Stimulated activated CD8-positive, alpha-beta memory T cell treated with anti-CD3 and anti-CD28 coated beads, Interleukin-12 subunit alpha, Interleukin-12 subunit beta, amount 100 ng/mL, for 24 hours (primary cell): ENCODE data around the gene LRP2BP.
A peak's percentile ranks its signal among the peaks of the same experiment; 100 is the strongest.
"Not testable (repeated sequence)": the region's sequence is repeated elsewhere in the genome, so short reads cannot be mapped to it uniquely, and the experiment has no call there.

Experiments used
- DNase-seq: peaks from one replicate; pipeline ENCODE4 v3.0.0-alpha.2; 2020; ENCODE audit errors: extremely low read depth

LRP2BP gene

GRCh38 chr4:185395956-185396723 lies 416 bp upstream of the LRP2BP start:
- DNase-seq = peak; percentile 88

- DNase-seq = no peak
Measured at GRCh38 chr4:185394568-185395237, 1.0 kb downstream of the LRP2BP start.

GRCh38 chr4:185392156-185392555 lies 3.6 kb downstream of the LRP2BP start:
- DNase-seq = no peak

- no peak for DNase-seq
Measured at GRCh38 chr4:185390941-185391340, 4.8 kb downstream of the LRP2BP start.

- DNase-seq = no peak
Measured at GRCh38 chr4:185387957-185388356, 7.8 kb downstream of the LRP2BP start.

DNA sequence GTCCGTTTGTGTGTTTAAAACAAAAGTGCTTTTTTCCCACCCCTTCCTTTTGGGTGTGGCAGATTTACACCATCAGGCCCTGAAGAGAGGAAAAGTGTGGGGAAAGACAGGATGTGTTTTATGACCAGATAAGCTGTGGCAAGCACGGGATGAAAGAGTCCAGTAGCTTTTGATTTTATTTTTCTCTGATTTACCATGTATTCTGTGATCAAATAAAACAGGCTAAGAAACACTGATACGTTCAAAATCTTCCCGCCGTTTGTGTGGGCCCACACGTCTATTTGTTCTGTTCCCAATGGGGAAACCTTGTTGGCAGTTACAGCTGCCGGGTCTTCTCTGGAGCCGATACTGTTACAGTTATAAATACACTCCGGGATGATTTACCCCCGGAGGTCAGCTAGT lies 10.8 kb downstream of the LRP2BP start:
- DNase-seq = no peak

DNA sequence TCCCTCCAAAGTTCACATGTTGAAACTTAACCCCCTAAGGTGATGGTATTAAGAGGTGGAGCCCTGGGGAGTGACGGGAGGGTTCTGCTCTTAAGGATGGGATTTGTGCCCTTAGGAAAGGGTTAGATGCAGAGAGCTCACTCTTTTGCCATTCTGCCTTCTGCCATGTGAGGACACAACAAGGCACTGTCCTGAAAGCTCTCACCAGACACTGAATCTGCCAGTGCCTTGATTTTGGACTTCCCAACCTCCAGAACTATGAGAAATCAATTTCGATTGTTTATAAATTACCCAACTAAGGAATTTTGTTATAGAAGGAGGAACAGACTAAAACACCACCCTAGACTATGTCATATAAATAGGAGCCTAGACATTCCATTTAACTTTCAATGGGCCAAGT lies 11.7 kb downstream of the LRP2BP start:
- DNase-seq = no peak

DNA sequence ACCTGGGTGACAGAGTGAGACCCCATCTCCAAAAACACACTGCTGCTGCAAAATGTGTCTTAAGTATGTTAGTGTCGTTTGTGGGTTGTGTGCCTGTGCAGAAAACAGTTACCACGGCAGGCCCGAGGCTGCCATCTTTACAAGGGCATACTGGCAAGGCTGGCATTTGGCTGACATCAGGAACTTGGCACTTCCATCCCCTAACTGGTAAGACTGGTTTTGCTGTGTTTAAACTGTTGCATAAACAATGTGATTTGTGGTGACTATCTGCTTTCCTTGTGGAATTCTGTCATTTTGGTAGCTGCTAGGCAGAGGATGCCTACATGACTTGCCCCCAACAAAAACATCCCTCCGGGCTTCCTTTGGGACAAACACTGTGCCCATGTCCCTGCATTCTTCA lies 12.3 kb downstream of the LRP2BP start:
- no peak for DNase-seq

DNA sequence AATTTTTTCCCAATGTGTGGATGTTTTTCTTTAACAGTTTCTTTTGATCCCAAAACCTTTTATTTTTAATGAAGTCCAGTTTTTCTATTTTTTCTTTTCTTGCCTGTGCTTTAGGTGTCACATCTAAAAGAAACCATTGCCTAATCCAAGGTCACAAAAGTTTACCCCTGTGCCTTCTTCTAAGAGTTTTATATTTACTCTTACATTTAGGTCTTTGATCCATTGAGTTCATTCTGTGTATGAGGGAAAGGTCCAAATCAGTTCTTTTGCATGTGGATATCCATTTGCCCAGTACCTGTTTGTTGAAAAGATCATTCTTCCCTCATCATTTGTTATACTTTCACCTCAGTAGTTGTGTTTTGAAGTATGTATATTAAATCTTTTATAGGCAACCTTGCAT lies 13.0 kb downstream of the LRP2BP start:
- DNase-seq = no peak

DNA sequence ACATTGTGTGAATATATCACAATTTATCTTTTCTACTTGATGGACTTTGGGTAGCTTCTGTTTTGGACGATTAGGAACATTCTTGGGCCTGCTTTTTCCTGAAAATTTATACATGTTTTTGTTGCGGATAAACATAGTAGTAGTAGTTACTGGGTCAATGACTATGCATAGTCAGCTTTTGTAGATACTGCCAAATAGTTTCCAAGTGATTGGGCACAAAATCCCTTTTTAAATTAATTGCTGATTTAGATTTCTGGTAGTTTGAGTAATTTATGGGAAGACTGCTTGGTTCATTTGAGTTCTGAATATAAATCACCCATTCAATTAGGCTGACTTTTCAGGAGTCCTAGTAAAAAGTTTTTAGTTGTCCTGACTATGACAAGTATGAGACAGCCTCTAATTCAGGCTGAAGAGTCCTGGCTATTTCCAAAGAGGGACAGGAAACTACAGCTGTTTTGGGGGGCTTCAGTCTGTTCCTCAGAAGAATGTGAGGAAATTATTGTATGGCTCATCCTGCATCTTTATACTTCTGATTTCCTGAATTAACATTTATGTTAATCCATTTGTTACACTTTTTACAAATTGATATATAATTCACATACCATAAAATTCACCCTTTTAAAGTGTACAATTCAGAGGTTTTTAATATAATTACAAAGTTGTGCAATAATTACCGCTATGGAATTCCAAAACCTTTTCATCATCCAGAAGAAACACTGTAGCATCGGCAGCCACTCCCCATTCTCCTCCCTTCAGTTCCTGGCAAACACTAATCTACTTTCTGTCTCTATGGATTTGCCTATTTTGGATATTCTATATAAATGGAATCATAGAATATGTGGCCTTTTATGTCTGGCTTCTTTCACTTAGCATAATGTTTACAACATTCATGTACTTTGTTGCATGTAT lies 14.2 kb downstream of the LRP2BP start:
- no peak for DNase-seq

GRCh38 chr4:185380320-185380719 lies 15.4 kb downstream of the LRP2BP start:
- no peak for DNase-seq

DNA sequence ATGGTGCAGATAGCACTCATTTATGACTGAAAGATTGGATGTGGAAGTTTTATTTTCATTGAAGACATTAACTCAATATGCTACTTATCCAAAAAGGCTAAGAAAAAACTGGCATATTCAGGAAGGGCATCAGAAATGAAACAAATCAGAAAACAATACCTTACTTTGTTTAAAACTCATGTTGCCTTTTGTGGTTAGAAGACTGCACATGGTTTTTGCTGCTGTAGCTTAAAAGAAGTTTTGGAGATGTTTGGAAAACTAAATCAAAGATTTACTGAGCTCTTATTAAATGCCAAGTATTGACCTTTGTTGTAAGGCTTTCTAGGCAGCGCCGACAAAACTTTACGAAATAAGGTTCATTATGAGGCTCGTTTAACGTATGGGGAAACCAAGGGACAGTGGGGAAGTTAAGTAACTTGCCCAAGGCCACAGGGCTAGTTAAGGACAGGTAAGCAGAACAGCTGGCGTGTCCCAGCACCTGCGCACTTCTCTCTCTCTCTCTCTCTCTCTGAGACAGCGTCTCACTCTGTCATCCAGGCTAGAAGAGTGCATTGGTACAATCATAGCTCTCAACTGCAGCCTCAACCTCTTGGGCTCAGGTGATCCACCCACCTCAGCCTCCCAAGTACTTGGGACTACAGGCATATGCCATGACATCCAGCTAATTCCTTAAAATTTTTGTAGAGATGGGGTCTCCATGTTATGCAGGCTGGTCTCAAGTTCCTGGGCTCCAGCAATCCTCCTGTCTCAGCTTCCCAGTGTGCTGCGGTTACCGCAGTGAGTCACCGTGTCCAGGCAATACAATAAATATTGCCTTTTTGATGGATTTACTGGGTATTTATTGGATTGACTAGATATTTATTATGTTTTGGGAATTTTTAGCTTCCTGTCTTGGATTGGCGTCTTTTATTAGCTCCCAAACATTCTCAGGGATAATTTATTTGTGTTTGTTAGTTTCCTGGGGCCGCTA lies 16.1 kb downstream of the LRP2BP start:
- DNase-seq = no peak

DNA sequence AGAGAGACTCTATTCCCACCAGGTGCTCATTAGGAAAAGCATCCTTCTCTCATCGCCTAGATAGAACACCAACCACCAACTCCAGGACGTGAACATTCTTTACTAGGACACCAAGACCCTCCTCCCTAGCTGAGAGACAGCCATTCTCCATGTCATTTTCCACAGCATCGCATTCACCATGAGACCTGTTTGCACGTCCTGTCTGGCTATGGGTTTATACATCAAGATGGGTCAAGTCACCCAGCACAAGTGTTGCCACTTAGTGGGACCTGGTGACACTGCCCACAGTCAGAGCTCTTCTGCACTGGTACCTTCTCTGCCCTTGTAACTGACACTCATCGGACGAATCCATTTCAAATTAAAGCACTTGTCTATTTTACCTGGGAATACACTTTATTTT lies 17.5 kb downstream of the LRP2BP start:
- no peak for DNase-seq

GRCh38 chr4:185374573-185374972 lies 21.2 kb downstream of the LRP2BP start:
- DNase-seq = no peak

GRCh38 chr4:185374027-185374426 lies 21.7 kb downstream of the LRP2BP start:
- DNase-seq = no peak

DNA sequence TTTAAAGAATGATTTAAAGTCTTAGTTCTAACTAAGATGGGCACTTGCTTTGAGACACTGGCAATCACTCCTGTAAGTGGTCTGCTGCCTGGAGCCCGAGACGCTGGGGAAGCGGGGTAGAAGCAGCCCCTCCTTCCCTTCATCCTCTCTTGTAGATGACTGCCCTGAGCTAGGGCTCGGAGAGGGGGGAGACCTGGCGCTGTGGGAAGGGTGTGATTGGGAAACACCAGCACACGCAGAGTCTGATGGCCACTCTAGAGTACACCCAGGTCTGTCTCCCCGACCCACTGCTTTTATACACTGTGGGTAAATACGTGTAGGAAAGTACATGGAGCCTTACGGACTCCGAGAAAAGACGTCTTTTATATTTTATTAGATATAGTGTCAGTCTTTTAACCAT lies 24.0 kb downstream of the LRP2BP start:
- DNase-seq = no peak

DNA sequence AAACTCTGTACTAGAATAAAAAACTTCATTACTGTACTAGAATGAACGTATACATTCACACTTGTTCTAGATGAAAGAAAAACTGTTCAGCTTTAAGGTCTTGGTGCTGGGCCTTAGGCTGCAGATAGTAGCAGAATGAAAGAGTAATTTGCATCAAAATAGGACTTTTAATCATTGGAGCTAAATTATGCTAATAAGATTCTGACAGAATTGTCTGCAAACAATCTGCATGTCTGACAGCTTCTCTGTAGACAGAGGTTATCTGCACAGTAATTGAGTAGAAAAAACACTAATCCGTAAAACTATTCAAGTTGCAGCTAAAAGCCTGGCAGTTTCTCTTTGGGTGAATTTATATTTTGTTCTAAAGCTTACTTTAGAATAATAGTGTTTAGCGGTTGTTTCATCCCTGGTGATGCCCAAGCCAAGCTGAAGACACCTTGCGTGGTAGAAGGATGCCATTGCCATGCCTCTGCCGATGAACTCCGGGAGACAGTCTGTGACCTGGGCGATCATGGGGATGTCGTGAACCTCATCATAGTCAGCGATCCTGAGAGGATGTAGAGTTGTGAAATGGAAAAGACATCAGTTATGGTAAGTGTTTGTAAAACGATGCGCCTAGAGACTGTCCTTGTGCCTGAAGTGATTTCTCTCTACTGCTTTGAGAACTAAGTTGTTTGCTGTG lies 25.3 kb downstream of the LRP2BP start:
- DNase-seq = no peak

GRCh38 chr4:185369731-185370130 lies 26.0 kb downstream of the LRP2BP start:
- no peak for DNase-seq

GRCh38 chr4:185364886-185365285 lies 30.8 kb downstream of the LRP2BP start:
- DNase-seq = no peak

GRCh38 chr4:185363251-185363650 lies 32.5 kb downstream of the LRP2BP start:
- no peak for DNase-seq

DNA sequence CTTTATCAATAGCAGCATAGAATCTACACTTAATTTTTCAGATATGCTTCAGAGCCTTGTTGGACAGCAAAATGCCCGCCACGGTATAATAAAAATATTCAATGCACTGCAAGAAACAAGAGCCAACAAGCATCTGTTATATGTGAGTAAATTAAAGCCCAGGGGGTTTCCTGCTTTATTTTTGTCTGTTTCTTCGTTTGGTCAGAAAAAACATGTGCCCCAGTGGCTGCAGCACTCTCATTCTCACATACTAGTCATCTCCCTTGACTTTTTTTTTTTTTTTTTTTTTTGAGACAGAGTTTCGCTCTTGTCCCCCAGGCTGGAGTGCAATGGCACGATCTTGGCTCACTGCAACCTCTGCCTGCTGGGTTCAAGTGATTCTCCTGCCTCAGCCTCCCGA lies 33.2 kb downstream of the LRP2BP start:
- not testable (repeated sequence) for DNase-seq
